Peyer's patch (tissue), 4 donors: ENCODE results near the gene DHRS4. TPM values are rescaled to one million over a fixed set of nuclear protein-coding genes. Genes with fewer than 3 reads are reported as not detected.
"Not testable (repeated sequence)": the region's sequence is repeated elsewhere in the genome, so short reads cannot be mapped to it uniquely, and the experiment has no call there.

Experiments used
- DNase-seq, 3 donors: peaks; one replicate each; pipeline ENCODE4 v3.0.0-alpha.2; 2017 to 2019
- H3K27ac ChIP-seq, 4 donors: fragments of 200-600 bp; sonication (generic); one replicate each; pipeline ENCODE4 v1.5.1; 2016 to 2019
- H3K27me3 ChIP-seq, 2 donors: fragments of 200-600 bp; sonication (generic); one replicate each; pipeline ENCODE4 v1.5.1; 2019
- H3K36me3 ChIP-seq, 3 donors: fragments of 200-600 bp; sonication (generic); one replicate each; pipeline ENCODE4 v1.5.1; 2016 to 2019
- H3K4me1 ChIP-seq, 4 donors: fragments of 200-600 bp; sonication (generic); one replicate each; pipeline ENCODE4 v1.5.1; 2016 to 2019
- H3K4me3 ChIP-seq, 4 donors: fragments of 200-600 bp; sonication (generic); 1 replicate in 3 of 4; 2 replicates in 1 of 4; pipeline ENCODE4 v1.5.1; 2016 to 2019; ENCODE audit warnings: mild to moderate bottlenecking in 1 of 4
- H3K9me3 ChIP-seq, 4 donors: fragments of 200-600 bp; sonication (generic); one replicate each; pipeline ENCODE4 v1.5.1; 2016 to 2019; ENCODE audit warnings: mild to moderate bottlenecking in 1 of 4
- POLR2A ChIP-seq, 2 donors: fragments of 450-650 bp; IDR thresholded peaks; one replicate each; pipeline ENCODE4 v1.5.1; 2017; ENCODE audit warnings: antibody characterized with exemption in 2 of 2, mild to moderate bottlenecking in 2 of 2, moderate library complexity in 2 of 2
- total RNA-seq, 4 donors: library from RNA; depleted of rRNA; stranded (reverse); fragments of >200 nt; gene quantifications; one replicate each; pipeline ENCODE4 v1.1.0, GENCODE V29; 2016
- TF ChIP-seq, protein P1 (sequence below), 6 experiments: fragments of 450-650 bp in 4 of 6; fragments of 200-600 bp in 2 of 6; sonication (generic) in 1 of 6; IDR thresholded peaks; one replicate each; pipeline ENCODE4 v1.5.1; 2017 to 2019; ENCODE audit warnings: antibody characterized with exemption in 6 of 6, mild to moderate bottlenecking in 3 of 6, moderate library complexity in 1 of 6

The DHRS4 gene
- total RNA-seq, 4 donors from 2014 or later: 52.8 to 77.9 (median 62.4) TPM

DNA sequence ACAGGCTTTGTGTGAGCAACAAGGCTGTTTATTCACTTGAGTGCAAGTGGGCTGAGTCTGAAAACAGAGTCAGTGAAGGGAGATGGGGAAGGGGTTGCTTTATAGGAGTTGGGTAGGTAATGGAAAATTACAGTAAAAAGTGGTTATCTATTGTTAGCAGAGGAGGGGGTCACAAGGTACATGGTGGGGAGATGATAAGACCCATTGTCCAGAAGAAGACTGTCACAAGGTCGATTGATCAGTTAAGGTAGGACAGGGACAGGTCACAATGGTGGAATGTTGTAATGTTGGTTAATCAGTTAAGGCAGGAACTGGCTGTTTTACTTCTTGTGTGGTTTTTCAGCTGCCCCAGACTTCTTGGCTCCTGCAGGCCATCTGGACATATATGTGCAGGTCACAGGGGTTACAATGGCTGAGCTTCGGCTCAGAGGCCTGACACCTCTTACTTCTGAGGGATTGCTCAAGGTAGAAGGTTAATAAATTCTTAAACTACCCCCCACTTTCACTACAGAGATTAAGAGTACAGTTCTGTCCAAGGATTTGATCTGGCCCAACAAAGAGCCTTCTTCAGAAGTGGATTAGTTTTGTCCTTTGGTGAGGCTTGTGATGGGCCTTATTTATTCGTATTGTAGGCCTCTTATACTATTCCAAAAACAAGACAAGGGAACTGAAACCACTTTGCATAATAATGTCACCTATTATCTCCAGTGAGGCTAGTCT is 13.8 kb upstream of the DHRS4 start:
- no peak for TF ChIP-seq POLR2A (IDR thresholded peaks at IDR 0.05)
- TF ChIP-seq, protein P1, sequence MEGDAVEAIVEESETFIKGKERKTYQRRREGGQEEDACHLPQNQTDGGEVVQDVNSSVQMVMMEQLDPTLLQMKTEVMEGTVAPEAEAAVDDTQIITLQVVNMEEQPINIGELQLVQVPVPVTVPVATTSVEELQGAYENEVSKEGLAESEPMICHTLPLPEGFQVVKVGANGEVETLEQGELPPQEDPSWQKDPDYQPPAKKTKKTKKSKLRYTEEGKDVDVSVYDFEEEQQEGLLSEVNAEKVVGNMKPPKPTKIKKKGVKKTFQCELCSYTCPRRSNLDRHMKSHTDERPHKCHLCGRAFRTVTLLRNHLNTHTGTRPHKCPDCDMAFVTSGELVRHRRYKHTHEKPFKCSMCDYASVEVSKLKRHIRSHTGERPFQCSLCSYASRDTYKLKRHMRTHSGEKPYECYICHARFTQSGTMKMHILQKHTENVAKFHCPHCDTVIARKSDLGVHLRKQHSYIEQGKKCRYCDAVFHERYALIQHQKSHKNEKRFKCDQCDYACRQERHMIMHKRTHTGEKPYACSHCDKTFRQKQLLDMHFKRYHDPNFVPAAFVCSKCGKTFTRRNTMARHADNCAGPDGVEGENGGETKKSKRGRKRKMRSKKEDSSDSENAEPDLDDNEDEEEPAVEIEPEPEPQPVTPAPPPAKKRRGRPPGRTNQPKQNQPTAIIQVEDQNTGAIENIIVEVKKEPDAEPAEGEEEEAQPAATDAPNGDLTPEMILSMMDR (IDR thresholded peaks at IDR 0.05): no peak
- no peaks in the 10 kb centered on the region for H3K9me3 ChIP-seq
- H3K4me1 ChIP-seq: peaks cover 0 to 13% (median 0%) of the 10 kb centered on the region in 4 donors
- no peak for DNase-seq
- H3K27ac ChIP-seq: no peak overlapping the region
- peaks cover 0 to 13% (median 0%) of the 10 kb centered on the region in 3 donors for H3K36me3 ChIP-seq
- H3K4me3 ChIP-seq: no peak overlapping the region
- H3K27me3 ChIP-seq: no peaks in the 10 kb centered on the region

DNA sequence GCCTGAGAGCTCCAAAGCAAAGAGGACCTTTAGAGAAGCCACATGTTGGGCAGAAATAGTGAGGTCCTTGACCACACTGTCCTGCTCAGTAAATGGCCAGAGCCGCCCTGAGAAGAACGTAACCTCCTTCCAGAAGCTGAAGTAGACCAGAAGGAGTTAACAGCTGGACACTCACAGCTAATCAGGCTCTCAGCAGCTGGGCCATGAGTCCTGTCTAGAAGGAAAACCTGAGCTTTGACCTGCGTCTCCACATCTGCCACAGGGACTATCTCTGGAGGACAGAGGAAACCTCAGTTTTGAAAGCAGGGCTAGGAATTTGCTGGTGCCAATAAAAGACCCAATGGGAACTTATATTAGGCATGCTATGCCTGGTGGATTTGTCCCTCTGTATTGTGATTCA is 12.3 kb upstream of the DHRS4 start:
- no peaks in the 10 kb centered on the region for H3K27me3 ChIP-seq
- no peaks in the 10 kb centered on the region for H3K9me3 ChIP-seq
- H3K4me1 ChIP-seq: no peaks in the 10 kb centered on the region
- no peak for DNase-seq
- H3K36me3 ChIP-seq: peaks cover 0 to 13% (median 0%) of the 10 kb centered on the region in 3 donors
- H3K27ac ChIP-seq: no peak overlapping the region
- TF ChIP-seq, protein P1 (IDR thresholded peaks at IDR 0.05): no peak
- TF ChIP-seq POLR2A (IDR thresholded peaks at IDR 0.05): no peak
- H3K4me3 ChIP-seq: no peak overlapping the region

DNA sequence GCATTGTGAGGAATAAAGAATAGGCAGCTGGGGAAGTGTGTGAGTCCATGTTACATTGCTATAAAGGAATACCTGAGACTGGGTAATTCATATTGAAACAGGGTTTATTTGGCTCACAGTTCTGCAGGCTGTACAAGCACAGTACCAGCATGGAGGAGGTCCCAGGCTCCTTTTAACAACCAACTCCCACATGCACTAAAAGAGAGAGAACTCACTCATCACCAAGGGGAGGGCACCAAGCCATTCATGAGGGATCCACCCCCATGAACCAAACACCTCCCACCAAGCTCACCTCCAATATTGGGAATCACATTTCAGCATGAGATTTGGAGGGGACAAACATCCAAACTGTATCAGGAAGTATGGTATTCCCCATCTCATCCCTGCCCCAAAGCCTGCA is 11.9 kb upstream of the DHRS4 start:
- TF ChIP-seq POLR2A (IDR thresholded peaks at IDR 0.05): no peak
- TF ChIP-seq, protein P1 (IDR thresholded peaks at IDR 0.05): no peak
- Histone ChIP-seq H3K4me1 (no peaks in the 10 kb centered on the region), H3K9me3 (no peaks in the 10 kb centered on the region), H3K36me3 (peaks cover 0 to 13% (median 0%) of the 10 kb centered on the region in 3 donors), H3K27ac (no peak overlapping the region), H3K4me3 (no peak overlapping the region), H3K27me3 (no peaks in the 10 kb centered on the region)
- DNase-seq: no peak

DNA sequence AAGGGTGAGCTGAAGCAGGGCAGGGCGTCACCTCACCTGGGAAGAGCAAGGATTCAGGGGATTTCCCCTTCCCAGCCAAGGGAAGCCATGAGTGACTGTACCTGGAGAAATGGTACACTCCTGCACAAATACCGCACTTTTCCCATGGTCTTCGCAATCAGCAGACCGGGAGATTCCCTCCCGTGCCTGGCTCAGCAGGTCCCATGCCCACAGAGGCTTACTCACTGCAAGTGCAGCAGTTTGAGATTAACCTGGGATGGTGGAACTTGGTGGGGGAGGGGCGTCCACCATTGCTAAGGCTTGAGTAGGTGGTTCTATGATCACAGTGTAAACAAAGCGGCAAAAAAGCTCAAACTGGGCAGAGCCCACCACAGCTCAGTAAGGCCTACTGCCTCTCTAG is 11.0 kb upstream of the DHRS4 start:
- Histone ChIP-seq H3K36me3 (peaks cover 0 to 13% (median 0%) of the 10 kb centered on the region in 3 donors), H3K4me3 (no peak overlapping the region), H3K9me3 (no peaks in the 10 kb centered on the region), H3K27me3 (no peaks in the 10 kb centered on the region), H3K27ac (no peak overlapping the region), H3K4me1 (no peaks in the 10 kb centered on the region)
- TF ChIP-seq, protein P1 (IDR thresholded peaks at IDR 0.05): no peak
- TF ChIP-seq POLR2A (IDR thresholded peaks at IDR 0.05): no peak
- no peak for DNase-seq

DNA sequence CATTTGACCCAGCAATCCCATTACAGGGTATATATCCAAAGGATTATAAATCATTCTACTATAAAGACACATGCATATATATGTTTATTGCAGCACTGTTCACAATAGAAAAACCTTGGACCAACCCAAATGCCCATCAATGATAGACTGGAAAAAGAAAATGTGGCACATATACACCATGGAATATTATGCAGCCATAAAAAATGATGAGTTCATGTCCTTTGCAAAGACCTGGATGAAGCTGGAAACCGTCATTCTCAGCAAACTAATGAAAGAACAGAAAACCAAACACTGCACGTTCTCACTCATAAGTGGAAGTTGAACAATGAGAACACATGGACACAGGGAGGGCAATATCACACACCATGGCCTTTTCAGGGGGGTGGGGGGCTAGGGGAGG is 4.5 kb upstream of the DHRS4 start:
- not testable (repeated sequence) for H3K27me3 ChIP-seq, H3K36me3 ChIP-seq, H3K4me1 ChIP-seq, H3K27ac ChIP-seq, H3K4me3 ChIP-seq, H3K9me3 ChIP-seq, DNase-seq

DNA sequence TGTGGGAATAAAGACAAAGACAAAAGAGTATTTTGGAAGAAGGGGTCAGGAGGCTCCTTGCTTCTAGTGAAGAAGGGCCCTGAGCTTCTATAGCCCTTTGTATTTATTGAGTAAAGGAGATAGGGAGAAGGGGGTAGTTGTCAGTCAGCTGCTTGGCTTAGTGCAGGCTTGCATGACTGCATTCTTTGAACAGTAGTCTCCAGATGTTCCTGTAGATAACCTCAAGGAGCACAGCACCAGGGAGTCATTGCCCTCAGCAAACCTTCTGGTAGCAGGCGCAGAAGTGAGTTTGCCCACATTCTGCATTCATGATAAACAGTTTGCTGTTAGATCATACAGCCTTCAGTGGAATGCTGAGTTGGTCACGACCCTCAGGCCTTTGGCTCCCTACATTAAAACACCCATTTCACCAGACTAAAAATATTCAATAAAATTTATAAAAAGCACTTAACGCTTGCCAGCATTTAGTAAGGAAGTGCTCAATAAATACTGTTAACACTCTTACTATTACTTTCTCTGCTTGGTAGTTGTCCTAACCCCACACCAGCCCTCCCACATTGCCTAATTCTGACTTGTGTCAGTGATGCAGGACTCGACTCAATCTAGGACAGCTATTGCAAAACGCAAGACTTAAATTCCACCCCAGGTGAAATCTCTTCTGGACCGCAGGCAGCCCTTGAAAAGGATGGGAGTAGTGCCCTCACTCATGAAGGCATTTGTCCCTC is 3.0 kb upstream of the DHRS4 start:
- H3K4me3 ChIP-seq: no peak overlapping the region
- no peak for TF ChIP-seq POLR2A (IDR thresholded peaks at IDR 0.05)
- TF ChIP-seq, protein P1 (IDR thresholded peaks at IDR 0.05): no peak
- no peak for DNase-seq
- H3K36me3 ChIP-seq: peaks cover 0 to 3% (median 0%) of the 10 kb centered on the region in 3 donors
- peaks cover 0 to 9% (median 4%) of the 10 kb centered on the region in 4 donors for H3K4me1 ChIP-seq
- no peak overlapping the region for H3K27ac ChIP-seq
- H3K9me3 ChIP-seq: no peaks in the 10 kb centered on the region
- H3K27me3 ChIP-seq: no peaks in the 10 kb centered on the region

DNA sequence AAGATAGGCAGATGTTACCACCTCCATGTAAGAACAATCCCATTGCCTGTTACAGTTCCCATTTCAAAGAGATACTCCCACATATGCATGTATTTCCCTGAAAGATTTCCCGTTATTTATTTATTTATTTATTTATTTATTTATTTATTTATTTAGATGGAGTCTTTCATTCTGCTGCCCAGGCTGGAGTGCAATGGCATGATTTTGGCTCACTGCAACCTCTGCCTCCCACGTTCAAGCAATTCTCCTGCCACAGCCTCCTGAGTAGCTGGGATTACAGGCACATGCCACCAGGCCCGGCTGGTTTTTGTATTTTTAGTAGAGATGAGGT is 2.5 kb upstream of the DHRS4 start:
- not testable (repeated sequence) for H3K36me3 ChIP-seq, H3K4me1 ChIP-seq, DNase-seq, H3K4me3 ChIP-seq, H3K9me3 ChIP-seq, H3K27ac ChIP-seq, H3K27me3 ChIP-seq
